ENCODE results near the gene MAGI2. TPM values are rescaled to one million over a fixed set of nuclear protein-coding genes. Genes with fewer than 3 reads are reported as not detected.
"Not testable (repeated sequence)": the region's sequence is repeated elsewhere in the genome, so short reads cannot be mapped to it uniquely, and the experiment has no call there.

The MAGI2 gene
- total RNA-seq, 4 donors from 2014 or later: 7.8 to 44.7 (median 21.1) TPM

- H3K27me3 ChIP-seq: no peaks in the 10 kb centered on the region
- no peak for ATAC-seq
- H3K4me3 ChIP-seq: no peak overlapping the region
- peaks cover 0 to 21% (median 0%) of the 10 kb centered on the region in 3 donors for H3K9me3 ChIP-seq
- 41 to 72% methylated on average over 3 to 4 of the region's 4 CpGs for WGBS, 2 donors (ENCODE audit: low coverage in 1 of 2)
- no peak overlapping the region for H3K27ac ChIP-seq
- H3K4me1 ChIP-seq: no peaks in the 10 kb centered on the region
- no peak for TF ChIP-seq POLR2A (IDR thresholded peaks at IDR 0.05)
- no peak for TF ChIP-seq EP300 (IDR thresholded peaks at IDR 0.05)
- no peak for TF ChIP-seq CTCF (IDR thresholded peaks at IDR 0.05)
- no peak for TF ChIP-seq POLR2AphosphoS5 (IDR thresholded peaks at IDR 0.05)
- H3K36me3 ChIP-seq: no peaks in the 10 kb centered on the region
Observed at GRCh38 chr7:79090543-79090942, 362.9 kb downstream of the MAGI2 start.

GRCh38 chr7:79084423-79084822 lies 369.0 kb downstream of the MAGI2 start:
- no peak for ATAC-seq
- H3K4me1 ChIP-seq: no peaks in the 10 kb centered on the region
- TF ChIP-seq EP300 (IDR thresholded peaks at IDR 0.05) (no peak), POLR2AphosphoS5 (IDR thresholded peaks at IDR 0.05) (no peak), CTCF (IDR thresholded peaks at IDR 0.05) (no peak), POLR2A (IDR thresholded peaks at IDR 0.05) (no peak)

GRCh38 chr7:79079919-79080554 lies 373.4 kb downstream of the MAGI2 start:
- no peaks in the 10 kb centered on the region for H3K36me3 ChIP-seq
- H3K27ac ChIP-seq: no peak overlapping the region
- H3K9me3 ChIP-seq: no peaks in the 10 kb centered on the region
- H3K27me3 ChIP-seq: no peaks in the 10 kb centered on the region
- no peak overlapping the region for H3K4me3 ChIP-seq
- no peak for ATAC-seq
- WGBS, 2 donors (ENCODE audit: low coverage in 1 of 2): 71 to 76% methylated on average over 4 of the region's 4 CpGs
- no peaks in the 10 kb centered on the region for H3K4me1 ChIP-seq
- TF ChIP-seq POLR2AphosphoS5 (IDR thresholded peaks at IDR 0.05) (no peak), CTCF (IDR thresholded peaks at IDR 0.05) (no peak), EP300 (IDR thresholded peaks at IDR 0.05) (no peak), POLR2A (IDR thresholded peaks at IDR 0.05) (no peak)

More at GRCh38 chr7:79084423-79084822, 369.0 kb downstream of the MAGI2 start:
- Histone ChIP-seq H3K27me3 (no peaks in the 10 kb centered on the region), H3K36me3 (no peaks in the 10 kb centered on the region), H3K4me3 (no peak overlapping the region), H3K9me3 (peaks cover 0 to 18% (median 0%) of the 10 kb centered on the region in 3 donors), H3K27ac (no peak overlapping the region)

- no peaks in the 10 kb centered on the region for H3K9me3 ChIP-seq
- WGBS, 2 donors (ENCODE audit: low coverage in 1 of 2): 27 to 100% methylated on average over 1 of the region's 1 CpG
- no peak overlapping the region for H3K4me3 ChIP-seq
- no peaks in the 10 kb centered on the region for H3K27me3 ChIP-seq
- ATAC-seq: no peak
- H3K27ac ChIP-seq: no peak overlapping the region
- H3K4me1 ChIP-seq: no peaks in the 10 kb centered on the region
- no peaks in the 10 kb centered on the region for H3K36me3 ChIP-seq
- TF ChIP-seq CTCF (IDR thresholded peaks at IDR 0.05): no peak
- no peak for TF ChIP-seq POLR2AphosphoS5 (IDR thresholded peaks at IDR 0.05)
- no peak for TF ChIP-seq EP300 (IDR thresholded peaks at IDR 0.05)
- no peak for TF ChIP-seq POLR2A (IDR thresholded peaks at IDR 0.05)
Observed at GRCh38 chr7:79078273-79078672, 375.2 kb downstream of the MAGI2 start.

- H3K27me3 ChIP-seq, H3K36me3 ChIP-seq, ATAC-seq, H3K4me1 ChIP-seq, H3K4me3 ChIP-seq, H3K9me3 ChIP-seq, H3K27ac ChIP-seq: not testable (repeated sequence)
- WGBS, 2 donors (ENCODE audit: low coverage in 1 of 2): 0% methylated on average over 1 of the region's 5 CpGs; no CpG with 5 or more reads in 1 of the 2 donors
Observed at GRCh38 chr7:79071187-79071586, 382.3 kb downstream of the MAGI2 start.
